MM.1S (cell line): Measurements from ENCODE around the gene CCDC74A.
"Not testable (repeated sequence)": the region's sequence is repeated elsewhere in the genome, so short reads cannot be mapped to it uniquely, and the experiment has no call there.

ENCODE experiments used
- EZH2 ChIP-seq: fragments of 300-600 bp; sonication (generic); optimal IDR thresholded peaks from 2 replicates; pipeline ENCODE3; 2017; ENCODE audit warnings: low read depth, mild to moderate bottlenecking, antibody characterized with exemption, low read length, mixed read lengths
- EZH2phosphoT487 ChIP-seq: fragments of 300-600 bp; sonication (generic); IDR thresholded peaks from 2 replicates; pipeline ENCODE4 v1.6.1; 2018; ENCODE audit warnings: antibody characterized with exemption, low read length
- TF ChIP-seq, protein P1 (sequence below): fragments of 300-600 bp; sonication (generic); IDR thresholded peaks from 2 replicates; pipeline ENCODE4 v1.5.1; 2016; ENCODE audit warnings: antibody characterized with exemption, low read length, mixed read lengths

- TF ChIP-seq, protein P1, sequence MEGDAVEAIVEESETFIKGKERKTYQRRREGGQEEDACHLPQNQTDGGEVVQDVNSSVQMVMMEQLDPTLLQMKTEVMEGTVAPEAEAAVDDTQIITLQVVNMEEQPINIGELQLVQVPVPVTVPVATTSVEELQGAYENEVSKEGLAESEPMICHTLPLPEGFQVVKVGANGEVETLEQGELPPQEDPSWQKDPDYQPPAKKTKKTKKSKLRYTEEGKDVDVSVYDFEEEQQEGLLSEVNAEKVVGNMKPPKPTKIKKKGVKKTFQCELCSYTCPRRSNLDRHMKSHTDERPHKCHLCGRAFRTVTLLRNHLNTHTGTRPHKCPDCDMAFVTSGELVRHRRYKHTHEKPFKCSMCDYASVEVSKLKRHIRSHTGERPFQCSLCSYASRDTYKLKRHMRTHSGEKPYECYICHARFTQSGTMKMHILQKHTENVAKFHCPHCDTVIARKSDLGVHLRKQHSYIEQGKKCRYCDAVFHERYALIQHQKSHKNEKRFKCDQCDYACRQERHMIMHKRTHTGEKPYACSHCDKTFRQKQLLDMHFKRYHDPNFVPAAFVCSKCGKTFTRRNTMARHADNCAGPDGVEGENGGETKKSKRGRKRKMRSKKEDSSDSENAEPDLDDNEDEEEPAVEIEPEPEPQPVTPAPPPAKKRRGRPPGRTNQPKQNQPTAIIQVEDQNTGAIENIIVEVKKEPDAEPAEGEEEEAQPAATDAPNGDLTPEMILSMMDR, result not testable (repeated sequence)
- TF ChIP-seq EZH2, EZH2phosphoT487: not testable (repeated sequence)
Observed at GRCh38 chr2:131514408-131515166, 13.1 kb upstream of the CCDC74A start.
